ENCODE results near the gene GTF3A. TPM values are rescaled to one million over a fixed set of nuclear protein-coding genes. Genes with fewer than 3 reads are reported as not detected.

GTF3A gene
- total RNA-seq, 4 donors from 2014 or later = 179 to 304 (median 242) TPM

DNA sequence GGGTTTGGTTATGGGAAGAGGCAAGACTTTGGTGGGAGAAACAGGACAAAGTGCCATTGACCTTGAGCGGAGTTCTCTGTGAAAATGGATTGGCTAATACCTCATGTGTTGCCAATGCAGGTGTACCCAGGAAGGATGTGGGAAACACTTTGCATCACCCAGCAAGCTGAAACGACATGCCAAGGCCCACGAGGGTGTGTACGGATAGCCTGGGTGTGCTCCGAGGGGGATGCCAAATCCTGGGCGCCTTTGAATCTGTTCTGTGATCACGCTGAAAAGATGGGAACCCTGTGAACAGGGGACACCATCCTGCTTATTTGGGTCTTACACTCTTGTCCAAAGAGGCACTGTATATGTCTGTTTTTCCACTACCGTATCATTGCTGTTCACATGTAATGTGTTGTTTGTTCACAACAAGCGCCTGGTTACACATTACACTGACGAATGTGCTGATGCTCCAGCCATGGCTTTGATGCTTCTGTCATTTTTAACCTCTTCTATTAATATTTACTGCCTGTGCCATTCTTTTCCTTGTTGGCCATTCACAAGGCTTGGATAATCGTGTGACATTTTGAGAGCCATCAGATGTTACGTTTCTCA is 8.3 kb downstream of the GTF3A start:
- Histone ChIP-seq H3K27ac (peak overlapping the region in 1 of 4 donors; percentile 20), H3K36me3 (peaks cover 5 to 84% of the 10 kb centered on the region in 2 donors), H3K4me3 (no peak overlapping the region), H3K9me3 (no peaks in the 10 kb centered on the region), H3K4me1 (peaks cover under 1 to 2% of the 10 kb centered on the region in 2 donors), H3K27me3 (no peaks in the 10 kb centered on the region)
- ATAC-seq = no peak
- DNase-seq = no peak
- intact Hi-C loops (cut with DNase I; ENCODE audit: low total_unique reads) = no loop called here
- TF ChIP-seq POLR2A (IDR thresholded peaks at IDR 0.05) = no peak
- TF ChIP-seq, protein P1, sequence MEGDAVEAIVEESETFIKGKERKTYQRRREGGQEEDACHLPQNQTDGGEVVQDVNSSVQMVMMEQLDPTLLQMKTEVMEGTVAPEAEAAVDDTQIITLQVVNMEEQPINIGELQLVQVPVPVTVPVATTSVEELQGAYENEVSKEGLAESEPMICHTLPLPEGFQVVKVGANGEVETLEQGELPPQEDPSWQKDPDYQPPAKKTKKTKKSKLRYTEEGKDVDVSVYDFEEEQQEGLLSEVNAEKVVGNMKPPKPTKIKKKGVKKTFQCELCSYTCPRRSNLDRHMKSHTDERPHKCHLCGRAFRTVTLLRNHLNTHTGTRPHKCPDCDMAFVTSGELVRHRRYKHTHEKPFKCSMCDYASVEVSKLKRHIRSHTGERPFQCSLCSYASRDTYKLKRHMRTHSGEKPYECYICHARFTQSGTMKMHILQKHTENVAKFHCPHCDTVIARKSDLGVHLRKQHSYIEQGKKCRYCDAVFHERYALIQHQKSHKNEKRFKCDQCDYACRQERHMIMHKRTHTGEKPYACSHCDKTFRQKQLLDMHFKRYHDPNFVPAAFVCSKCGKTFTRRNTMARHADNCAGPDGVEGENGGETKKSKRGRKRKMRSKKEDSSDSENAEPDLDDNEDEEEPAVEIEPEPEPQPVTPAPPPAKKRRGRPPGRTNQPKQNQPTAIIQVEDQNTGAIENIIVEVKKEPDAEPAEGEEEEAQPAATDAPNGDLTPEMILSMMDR (IDR thresholded peaks at IDR 0.05 in 4 of 5, conservative IDR thresholded peaks at IDR 0.05 in 1 of 5) = no peak
- in situ Hi-C loops (cut with MboI; ENCODE audit: low sequenced_read_pairs in 4 of 4) = loop anchor here in 3 of 4 donors (25.0 kb wide), 3 partner anchors 170 to 705 kb away; partner anchors contain the start of genes RASL11A (in 2 of the 3), RPL21 (in 2 of the 3), LNX2 (in 1 of the 3) and PAN3 (in 1 of the 3)

DNA sequence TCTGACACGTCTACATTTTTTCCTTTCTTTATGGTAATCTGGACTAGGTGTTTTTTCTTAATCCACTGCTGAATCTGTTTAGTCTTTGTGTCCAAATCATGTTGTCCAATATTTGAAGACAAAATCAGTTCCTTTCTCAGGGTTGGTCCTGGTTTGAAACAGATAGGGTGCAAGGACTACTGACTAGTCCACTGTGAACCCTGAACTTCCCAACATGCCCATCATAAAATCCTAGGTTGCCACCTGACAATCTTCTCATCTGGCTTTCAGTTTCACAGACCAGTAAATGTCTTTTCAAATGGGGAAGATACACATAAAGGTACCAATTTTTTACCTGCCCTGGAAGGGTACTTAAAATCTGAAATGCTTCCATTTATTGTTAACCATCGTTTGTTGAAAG is 12.7 kb downstream of the GTF3A start:
- no peak for DNase-seq
- Histone ChIP-seq H3K4me3 (no peak overlapping the region), H3K36me3 (peaks cover 5 to 73% of the 10 kb centered on the region in 2 donors), H3K27ac (no peak overlapping the region), H3K4me1 (no peaks in the 10 kb centered on the region), H3K27me3 (no peaks in the 10 kb centered on the region), H3K9me3 (no peaks in the 10 kb centered on the region)
- no peak for ATAC-seq
- TF ChIP-seq POLR2A (IDR thresholded peaks at IDR 0.05) = no peak
- TF ChIP-seq, protein P1 (IDR thresholded peaks at IDR 0.05 in 4 of 5, conservative IDR thresholded peaks at IDR 0.05 in 1 of 5) = no peak
- in situ Hi-C loops (cut with MboI; ENCODE audit: low sequenced_read_pairs in 4 of 4) = loop anchor here in 3 of 4 donors (25.0 kb wide), 3 partner anchors 175 to 700 kb away; partner anchors contain the start of genes RASL11A (in 2 of the 3), RPL21 (in 2 of the 3), LNX2 (in 1 of the 3) and PAN3 (in 1 of the 3)
- intact Hi-C loops (cut with DNase I; ENCODE audit: low total_unique reads) = no loop called here

DNA sequence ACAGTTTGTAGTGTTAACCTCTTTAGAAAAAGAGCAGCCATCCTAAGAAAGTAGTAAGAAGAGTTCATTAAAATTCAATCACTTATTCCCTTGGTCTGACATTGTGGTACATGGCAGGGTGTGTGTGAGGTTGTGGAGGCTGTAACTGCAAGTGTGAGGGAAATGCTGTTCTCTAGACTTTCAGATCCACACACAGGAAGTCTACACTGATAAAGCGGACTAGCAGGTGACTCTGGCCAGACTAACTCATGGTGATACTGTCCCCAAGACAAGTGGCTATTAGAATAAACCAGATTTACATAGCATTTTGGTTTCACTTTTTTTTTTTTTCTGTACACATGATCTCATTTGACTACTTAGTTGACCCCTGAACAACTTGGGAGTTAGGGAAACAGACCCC is 16.0 kb downstream of the GTF3A start:
- in situ Hi-C loops (cut with MboI; ENCODE audit: low sequenced_read_pairs in 4 of 4) (loop anchor here in 3 of 4 donors (10.0 to 25.0 kb wide), 4 partner anchors 172 to 697 kb away; partner anchors contain the start of genes RASL11A (in 2 of the 3), RPL21 (in 2 of the 3), LNX2 (in 1 of the 3) and PAN3 (in 1 of the 3)), intact Hi-C loops (cut with DNase I; ENCODE audit: low total_unique reads) (no loop called here)
- H3K4me1 ChIP-seq = peaks cover 0 to 4% of the 10 kb centered on the region in 2 donors
- DNase-seq (no peak), ATAC-seq (no peak)
- H3K9me3 ChIP-seq = no peaks in the 10 kb centered on the region
- H3K36me3 ChIP-seq = peaks cover 5 to 44% of the 10 kb centered on the region in 2 donors
- H3K27me3 ChIP-seq = no peaks in the 10 kb centered on the region
- H3K4me3 ChIP-seq = no peak overlapping the region
- no peak for TF ChIP-seq POLR2A (IDR thresholded peaks at IDR 0.05)
- TF ChIP-seq, protein P1 (IDR thresholded peaks at IDR 0.05 in 4 of 5, conservative IDR thresholded peaks at IDR 0.05 in 1 of 5) = no peak
- H3K27ac ChIP-seq = no peak overlapping the region

DNA sequence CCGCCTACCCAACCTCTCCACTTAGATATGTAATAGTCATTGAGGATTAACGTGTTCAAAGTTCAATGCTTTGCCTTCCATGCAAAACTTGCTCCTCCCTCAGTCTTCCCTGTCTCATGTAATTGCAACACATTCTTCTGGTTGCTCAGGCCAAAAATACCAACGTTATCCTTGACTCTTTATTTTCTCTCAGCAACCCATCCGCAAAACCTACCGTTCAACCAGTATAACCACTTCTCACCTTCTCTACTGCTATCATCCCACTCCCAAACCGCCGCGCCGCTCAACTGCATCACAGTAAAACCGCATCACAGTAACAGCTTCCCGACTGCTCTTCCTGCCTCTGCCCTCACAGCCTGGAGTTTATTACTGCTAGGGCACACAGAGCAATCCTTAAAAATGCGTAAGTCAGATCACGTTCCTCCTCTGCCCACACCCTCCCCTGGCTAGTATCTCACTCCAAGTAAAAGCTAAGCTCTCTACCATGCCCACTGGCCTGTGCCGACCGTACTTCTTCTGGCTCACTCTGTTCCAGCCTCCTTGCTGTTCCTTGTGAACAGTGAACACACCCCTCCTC is 17.7 kb downstream of the GTF3A start:
- H3K27me3 ChIP-seq = no peaks in the 10 kb centered on the region
- H3K27ac ChIP-seq = no peak overlapping the region
- no peak overlapping the region for H3K4me3 ChIP-seq
- TF ChIP-seq POLR2A (IDR thresholded peaks at IDR 0.05) = no peak
- TF ChIP-seq, protein P1 (IDR thresholded peaks at IDR 0.05 in 4 of 5, conservative IDR thresholded peaks at IDR 0.05 in 1 of 5) = no peak
- H3K9me3 ChIP-seq = no peaks in the 10 kb centered on the region
- H3K36me3 ChIP-seq = peaks cover 0 to 35% of the 10 kb centered on the region in 2 donors
- peaks cover 11 to 20% of the 10 kb centered on the region in 2 donors for H3K4me1 ChIP-seq
- intact Hi-C loops (cut with DNase I; ENCODE audit: low total_unique reads) (no loop called here), in situ Hi-C loops (cut with MboI; ENCODE audit: low sequenced_read_pairs in 4 of 4) (loop anchor here in 3 of 4 donors (10.0 to 25.0 kb wide), 4 partner anchors 170 to 695 kb away; partner anchors contain the start of genes RASL11A (in 2 of the 3), RPL21 (in 2 of the 3), LNX2 (in 1 of the 3) and PAN3 (in 1 of the 3))
- no peak for DNase-seq
- no peak for ATAC-seq
